IPS DF 19.7 (cell line): Measurements from ENCODE around the gene SLC12A8.

Experiments
- DNase-seq: peaks from one replicate; pipeline ENCODE4 v3.0.0-alpha.2; 2013; ENCODE audit warnings: low read depth, low spot score

The SLC12A8 gene, protein sequence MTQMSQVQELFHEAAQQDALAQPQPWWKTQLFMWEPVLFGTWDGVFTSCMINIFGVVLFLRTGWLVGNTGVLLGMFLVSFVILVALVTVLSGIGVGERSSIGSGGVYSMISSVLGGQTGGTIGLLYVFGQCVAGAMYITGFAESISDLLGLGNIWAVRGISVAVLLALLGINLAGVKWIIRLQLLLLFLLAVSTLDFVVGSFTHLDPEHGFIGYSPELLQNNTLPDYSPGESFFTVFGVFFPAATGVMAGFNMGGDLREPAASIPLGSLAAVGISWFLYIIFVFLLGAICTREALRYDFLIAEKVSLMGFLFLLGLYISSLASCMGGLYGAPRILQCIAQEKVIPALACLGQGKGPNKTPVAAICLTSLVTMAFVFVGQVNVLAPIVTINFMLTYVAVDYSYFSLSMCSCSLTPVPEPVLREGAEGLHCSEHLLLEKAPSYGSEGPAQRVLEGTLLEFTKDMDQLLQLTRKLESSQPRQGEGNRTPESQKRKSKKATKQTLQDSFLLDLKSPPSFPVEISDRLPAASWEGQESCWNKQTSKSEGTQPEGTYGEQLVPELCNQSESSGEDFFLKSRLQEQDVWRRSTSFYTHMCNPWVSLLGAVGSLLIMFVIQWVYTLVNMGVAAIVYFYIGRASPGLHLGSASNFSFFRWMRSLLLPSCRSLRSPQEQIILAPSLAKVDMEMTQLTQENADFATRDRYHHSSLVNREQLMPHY

DNA sequence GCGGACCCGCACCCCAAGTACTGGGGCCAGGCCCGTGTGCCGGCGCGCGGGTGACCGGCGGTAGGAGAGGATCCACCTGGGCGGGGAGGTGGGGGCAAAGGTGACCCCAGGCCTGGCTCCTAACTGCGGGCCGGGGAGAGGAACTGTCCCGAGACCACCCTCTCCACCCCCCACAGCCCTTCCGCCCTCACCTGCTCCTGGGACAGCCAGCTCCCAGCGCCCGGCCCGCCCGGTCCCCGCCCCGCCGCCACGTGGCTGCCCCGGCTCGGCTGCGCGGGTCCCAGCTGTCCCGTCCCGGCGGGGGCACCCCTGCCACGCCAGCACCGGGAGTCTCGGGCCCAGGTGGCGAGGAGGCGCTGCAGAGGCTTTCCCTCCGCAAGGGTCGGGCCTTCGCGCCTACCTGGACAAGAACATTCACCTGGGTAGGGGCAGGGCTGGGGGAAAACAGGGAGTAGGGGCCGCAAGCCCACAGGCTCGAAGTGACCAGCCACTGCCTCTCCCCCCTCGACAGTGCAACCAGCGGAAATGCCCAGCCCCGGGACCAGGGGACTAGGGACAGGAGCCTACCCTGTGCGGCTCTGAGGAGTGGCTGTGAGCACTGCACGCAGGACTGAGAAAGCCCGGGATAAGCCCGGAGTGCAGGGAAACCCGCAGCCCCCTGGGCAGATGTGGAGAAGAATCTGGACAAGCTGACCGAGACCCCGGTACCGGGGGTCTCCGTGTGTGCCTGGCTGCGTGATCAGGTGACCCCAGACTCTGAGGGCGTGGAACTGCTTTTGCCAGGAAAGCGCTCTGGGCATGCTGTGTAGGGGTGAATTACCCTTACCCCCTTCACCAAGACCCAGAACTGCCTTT is at the start of gene SLC12A8:
Gene SLC12A8, minus strand, starts transcription at position 240 of the 855 bp plus-strand sequence. CDS start 1,399 bp downstream, outside the sequence.
- no peak for DNase-seq

DNA sequence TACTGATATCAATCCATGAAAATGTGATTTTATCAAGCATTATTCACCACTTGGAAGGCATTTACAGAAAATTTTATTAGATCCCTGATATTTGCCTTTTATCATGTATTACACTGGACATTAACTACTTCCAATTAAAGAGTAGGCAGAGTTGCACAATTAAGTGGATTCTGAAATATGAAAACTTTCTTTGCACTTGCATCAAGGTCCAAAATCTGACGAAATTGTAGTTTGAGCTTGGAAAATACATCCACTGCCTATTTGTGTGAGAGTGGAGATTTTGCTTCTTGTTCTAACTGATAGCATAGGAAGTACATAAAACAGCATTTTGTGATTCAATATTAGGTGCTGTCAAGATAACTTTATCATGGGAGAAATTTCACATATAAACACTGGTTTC is 49.6 kb upstream of the SLC12A8 start:
- no peak for DNase-seq

DNA sequence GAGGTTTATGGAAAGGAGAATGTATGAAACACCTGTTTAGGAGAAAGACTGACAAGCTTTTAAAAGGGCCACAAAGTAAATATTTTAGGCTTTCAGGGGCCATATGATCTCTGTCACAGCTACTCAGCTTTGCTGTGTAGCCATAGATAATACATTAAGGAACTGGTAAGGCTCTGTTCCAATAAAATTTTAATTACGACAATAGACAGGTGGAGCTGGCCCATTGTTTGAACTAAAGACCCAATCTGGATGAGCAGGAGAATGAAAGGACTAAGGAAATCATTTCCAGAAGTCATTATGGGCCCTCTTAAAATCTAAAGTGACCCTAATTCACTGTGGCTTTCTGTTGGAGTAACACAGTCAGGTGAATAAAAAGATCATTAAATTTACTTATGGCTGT is 48.5 kb upstream of the SLC12A8 start:
- DNase-seq = no peak

DNA sequence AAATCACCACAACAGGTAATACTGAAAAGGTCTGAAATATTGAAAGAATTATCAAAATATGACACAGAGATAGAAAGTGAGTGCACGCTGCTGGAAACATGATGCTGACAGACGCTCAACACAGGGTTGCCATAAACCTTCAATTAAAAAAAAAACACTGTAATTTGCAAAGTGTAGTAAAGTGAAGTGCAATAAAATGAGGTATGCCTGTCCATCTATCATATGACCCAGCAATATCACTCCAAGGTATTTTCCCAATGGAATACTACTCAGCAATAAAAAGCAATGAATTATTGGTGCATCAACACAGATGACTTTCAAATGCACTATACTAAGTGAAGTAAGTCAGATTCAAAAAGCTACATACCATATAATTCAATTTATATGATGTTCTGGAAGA is 47.6 kb upstream of the SLC12A8 start:
- DNase-seq = no peak

DNA sequence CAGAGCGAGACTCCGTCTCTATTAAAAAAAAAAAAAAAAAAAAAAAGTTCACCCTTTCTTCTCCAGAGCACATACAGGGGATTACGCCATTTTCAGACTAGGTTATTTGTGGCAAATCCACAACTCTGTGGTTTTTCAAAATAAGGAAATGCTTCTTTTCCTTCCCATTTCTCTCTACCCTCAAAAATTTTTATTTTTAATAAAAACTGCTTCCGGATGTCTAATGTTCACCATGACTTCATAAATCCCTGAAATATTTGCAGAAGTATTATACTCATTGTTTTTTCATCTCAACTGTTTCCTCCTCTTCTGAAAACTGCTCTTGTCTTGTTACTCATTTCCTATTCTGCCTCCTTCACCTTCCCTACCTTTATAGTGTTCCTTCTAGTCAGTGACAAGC is 45.0 kb upstream of the SLC12A8 start:
- DNase-seq = no peak

DNA sequence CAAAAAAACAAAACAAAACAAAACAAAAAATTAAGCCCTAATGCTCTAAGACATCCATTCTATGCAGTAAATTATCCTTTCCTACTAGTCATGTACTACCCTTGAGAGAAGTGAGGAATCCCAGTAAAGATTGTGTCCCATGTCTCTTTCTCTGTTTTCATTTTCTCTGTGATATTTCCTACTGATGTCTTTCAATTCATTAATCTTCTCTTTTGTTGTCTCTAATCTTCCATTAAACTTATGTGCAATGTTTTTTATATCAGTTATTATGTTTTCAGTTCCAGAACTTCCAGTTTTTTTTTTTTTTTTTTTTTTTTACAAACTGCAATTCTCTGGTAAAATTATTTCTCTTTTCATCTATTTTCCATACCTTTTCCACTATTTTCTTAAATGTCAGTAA is 44.1 kb upstream of the SLC12A8 start:
- no peak for DNase-seq

DNA sequence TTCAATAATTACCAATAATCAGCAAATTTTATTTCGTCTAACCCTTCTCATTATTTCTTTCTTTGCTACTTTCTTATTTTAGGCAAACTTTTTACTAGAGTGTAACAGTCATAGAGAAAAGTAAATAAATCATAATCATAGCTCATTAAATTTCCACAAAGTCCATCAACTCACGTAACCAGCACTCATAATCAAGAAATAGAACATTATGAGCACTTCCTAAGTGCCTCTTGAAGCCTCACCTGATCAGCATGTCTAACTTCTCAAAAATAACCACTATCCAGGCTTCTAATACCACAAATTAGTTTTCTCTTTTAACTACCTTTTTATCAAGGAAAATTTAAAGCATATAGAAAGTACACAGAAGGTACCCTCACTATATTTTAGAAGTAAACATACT is 38.4 kb upstream of the SLC12A8 start:
- DNase-seq = no peak

DNA sequence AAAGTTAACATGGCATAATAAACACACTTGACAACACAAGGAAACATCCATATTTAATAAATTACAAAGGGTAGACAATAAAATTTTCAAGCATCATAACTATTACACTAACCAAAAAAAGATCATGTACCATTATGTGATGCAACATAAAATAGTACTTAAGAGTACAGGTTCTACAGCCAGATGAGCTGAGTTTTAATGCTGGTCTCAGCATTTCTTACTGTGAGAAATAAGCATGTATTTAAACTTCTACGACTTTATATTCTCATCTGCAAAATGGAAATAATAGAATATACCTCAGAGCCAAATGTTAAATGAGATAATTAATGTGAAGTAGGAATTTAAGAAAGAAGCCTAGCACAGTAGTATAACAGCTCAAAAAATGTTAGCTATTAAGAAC is 33.7 kb upstream of the SLC12A8 start:
- no peak for DNase-seq

DNA sequence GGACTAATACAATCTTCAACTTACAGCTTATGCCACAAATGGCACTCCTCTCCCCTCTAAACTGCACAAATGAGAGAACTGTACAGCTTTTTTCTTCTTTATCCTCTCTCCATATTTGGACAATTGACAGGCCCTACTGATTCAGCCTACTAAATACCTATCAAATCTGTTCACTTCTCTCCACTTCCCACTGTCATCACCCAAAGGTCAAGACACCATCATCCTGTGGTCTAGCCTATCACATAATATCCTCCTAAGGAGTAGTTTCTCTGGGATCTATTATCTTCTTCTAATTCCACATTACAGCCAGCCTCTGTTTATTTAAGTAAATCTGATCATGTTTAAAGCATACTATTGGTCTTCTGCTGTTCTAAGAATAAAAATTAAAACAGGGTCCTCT is 33.0 kb upstream of the SLC12A8 start:
- no peak for DNase-seq

DNA sequence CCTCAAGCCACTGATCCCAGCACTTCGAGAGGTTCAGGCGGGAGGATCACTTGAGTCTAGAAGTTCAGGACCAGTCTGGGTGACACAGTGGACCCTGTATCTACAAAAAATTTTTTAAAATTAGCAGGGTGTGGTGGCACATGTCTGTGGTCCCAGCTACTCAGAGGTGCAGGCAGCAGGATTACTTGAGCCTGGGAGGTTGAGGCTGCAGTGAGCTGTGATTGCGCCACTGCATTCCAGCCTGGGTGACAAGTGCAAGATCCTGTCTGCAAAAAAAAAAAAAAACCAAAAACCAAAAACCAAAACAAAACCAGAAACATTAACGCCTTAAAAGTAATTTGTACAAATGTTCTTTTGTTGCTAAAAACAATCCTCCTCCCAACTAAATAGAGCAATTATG is 27.9 kb upstream of the SLC12A8 start:
- DNase-seq = no peak

DNA sequence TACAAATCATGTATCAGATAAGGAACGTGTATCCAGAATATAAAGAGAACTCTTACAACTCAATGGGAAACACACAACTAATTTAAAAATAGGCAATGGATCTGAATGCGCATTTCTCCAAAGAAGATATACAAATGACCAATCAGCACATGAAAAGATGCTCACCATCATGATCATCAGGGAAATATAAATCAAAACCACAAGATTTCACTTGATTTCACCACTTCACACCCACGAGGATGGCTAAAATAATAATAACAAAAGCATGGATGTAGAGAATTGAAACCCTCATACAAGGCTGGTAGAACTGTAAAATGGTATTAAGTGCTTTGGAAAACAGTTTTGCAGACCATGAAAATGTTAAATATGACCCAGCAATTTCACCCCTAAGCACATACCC is 26.7 kb upstream of the SLC12A8 start:
- no peak for DNase-seq

DNA sequence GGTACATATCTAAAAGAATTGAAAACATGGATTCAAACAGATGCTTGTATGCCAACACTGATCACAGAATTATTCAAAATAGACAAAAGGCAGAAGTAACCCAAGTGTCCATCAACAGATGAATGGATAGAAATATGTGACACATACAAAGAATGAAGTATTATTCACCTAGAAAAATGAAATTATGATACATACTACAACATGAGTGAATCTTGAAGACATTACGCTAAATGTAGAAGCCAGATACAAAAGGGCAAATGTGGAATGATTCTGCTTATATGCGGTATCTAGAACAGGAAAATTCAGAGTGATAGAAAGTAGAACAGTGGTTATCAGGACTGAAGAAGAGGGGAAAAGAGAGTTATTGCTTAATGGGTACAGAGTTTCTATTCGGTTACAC is 26.2 kb upstream of the SLC12A8 start:
- DNase-seq = no peak

DNA sequence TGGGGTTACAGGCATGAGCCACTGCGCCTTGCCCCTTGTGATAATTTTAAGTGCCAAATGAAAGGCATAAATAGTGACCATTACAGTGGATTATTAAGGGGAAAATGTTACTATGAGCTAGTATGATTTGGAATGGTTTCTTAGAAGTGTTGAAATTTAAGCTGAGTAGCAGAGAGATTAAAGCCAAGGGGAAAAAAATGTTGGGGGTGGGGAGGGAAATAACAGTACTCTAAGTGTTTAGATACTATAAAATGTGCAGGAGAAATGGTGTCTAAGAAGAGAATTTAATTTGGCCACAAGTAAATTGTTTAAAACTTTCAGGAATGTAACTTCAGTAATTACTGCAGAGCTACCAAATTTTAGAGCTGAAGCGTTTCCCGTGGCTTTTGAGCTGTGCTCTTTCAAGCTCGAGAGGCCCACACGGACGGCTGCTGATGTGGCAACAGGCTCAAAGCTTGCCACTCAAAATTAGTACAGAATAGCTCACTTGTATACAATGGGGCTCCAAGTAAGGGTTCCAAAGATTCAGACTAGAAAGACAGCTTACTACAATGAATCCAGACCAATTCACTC is 23.9 kb upstream of the SLC12A8 start:
- DNase-seq = no peak

DNA sequence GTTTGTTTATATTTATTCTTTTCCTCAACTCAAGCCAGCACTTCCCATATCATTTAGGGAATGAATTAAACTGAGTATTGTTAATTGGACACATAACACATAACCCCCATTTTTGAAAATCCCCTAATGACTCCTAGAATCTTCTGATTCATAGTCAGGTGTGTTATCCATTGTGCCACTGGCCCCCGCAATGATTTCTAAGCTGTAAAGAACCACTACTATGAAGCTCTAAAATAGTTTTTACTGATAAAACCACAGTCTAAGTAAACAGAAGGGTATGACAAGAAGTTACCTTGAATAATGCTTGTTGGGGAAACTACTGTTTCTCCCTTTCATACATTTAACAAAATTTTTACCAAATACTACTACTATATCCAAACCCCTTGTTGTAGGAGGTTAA is 22.3 kb upstream of the SLC12A8 start:
- DNase-seq = no peak

DNA sequence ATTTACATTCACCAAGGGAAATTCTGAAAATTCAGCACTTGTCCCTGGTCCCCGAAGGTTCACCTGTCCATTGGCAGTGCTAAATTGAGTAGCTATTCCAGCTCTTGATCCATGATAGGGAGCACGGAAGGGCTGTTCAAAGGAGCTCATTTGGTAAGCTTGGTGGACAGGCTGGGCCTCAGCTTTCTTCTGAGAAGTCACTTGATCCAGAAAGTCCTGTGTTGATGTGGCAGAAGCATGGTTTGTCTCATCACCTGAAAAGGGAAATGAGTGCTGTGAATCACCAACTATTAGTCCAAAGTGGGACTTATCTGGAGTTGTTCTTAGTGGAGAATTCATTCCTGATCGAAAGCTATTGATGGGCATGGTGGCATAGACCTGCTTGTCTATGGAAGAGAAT is 19.9 kb upstream of the SLC12A8 start:
- no peak for DNase-seq

DNA sequence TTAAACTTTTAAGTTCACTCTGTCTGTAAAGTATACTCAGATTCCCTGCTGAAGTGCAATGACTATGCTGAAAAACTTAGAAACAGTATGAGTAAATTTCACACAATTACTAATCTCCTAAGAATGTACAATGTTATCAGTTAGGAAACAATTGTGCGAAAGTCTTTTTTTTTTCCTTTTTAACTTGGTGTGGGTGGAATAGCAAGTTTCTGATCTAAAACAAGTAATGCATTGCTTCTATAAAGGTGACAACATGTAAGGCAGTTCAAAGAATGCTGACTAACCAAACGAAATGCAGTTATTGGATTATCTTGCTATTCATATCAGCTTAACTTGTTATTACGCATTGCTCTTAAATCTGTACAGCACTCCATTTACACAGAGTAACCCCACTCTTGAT is 19.3 kb upstream of the SLC12A8 start:
- DNase-seq = no peak

DNA sequence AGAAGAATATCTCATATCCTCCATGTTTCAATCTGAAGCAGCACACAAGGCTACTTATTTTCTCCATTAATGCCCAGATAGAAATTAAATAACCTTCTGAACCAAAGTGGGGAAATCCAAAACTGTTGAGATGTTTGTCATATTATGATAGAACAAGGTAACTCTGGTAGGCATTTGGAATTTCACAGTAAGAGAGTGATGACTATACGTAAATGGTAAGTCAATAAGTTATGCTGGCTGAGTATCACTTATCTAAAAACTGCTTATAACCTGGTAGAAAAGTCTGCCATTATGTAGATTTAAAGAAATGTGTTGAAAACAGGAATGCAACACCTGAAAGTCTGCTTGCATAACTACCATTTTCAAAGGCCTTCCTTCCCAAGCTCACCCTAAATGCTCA is 17.2 kb upstream of the SLC12A8 start:
- no peak for DNase-seq

DNA sequence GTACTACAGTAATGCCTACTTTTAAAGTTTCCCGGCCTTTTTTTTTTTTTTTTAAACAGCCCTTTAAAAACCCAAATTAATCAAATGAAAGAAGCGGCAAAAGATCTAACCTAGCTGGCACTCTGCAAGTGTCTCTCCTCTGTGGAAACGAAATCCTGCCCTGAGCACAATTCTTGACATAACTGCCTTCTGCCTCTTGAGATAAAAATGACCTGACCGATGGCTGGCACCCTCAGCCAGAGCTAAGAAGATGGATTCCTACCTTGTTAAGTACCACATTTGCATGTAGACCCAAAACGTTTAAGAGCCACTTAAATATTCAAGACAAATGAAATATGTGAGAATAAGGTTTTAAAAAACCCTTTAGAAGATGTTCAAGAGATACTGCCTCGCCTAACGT is 16.6 kb upstream of the SLC12A8 start:
- DNase-seq = no peak

DNA sequence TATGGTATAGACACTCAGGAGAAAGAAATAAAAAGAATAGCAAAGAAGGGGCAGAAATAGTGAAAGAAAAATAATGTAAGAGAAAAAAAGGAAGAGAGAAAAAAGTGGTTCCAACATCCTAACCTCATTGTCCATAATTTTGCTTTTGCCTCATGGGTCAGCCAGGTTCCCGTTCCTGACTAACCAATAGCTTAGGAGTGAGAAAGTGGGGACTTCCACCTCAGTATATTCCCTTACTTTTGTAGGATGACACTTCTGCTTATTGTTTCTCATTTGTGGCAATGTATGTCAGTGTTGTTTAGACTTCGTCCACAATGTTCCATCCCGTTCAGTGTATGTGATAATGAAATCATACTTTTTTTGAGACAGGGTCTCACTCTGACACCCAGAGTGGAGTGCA is 9.3 kb upstream of the SLC12A8 start:
- DNase-seq = no peak

DNA sequence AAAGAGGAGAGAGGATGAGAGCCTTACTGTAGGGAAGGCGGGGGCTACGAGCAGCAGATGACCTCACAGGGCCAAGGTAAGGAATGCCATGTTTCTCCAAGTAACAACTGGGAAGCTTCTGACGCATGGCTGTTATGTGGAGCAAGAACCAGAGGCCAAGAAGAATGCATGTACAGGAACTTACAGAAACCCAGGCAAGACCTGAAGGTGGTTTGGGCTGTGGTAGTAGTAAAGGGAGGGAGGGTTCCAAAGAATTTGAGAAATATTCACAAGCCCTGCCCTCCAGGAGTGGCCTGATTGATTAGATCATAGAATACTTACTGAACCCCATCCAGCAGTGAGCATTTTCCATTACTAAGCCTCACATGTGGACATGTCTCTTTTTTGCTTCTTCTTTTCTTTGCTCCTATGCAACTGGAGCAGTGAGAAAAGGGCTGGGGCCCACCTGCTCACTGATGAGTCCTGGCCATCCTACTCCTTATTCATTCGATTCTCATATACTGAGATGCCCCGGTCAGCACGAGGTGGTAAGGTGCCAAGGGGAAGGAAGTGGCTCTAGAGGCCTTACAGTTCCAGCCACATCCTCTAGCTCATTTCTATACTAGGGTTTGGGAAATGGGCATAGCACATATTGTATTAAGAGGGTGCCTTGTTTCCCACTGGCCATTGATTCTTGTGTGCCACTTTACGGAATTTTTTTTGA is 8.3 kb upstream of the SLC12A8 start:
- DNase-seq = no peak

DNA sequence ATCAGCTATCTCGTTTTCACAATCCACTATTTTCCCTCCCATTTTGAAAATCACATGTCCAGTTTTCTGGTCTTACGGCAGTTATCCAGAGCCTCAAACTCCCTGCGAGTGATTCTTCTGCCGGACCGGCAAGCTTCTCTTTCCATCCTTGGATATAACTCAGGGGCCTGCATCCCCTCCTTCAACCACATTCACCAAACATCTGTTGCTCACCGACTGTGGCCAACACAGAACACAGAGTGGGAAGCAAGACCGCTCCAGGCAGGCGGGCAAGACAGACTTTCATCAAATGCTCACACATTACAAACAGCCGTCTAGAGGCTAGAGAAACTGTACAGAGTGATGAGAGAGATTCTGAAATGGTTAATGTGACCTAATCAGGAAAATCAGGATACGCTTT is 7.6 kb upstream of the SLC12A8 start:
- DNase-seq = no peak
